Posterior cingulate gyrus (tissue), 11 donors: ENCODE results near the gene RPS6KA2.

Experiments
- DNase-seq, 10 donors: peaks; one replicate each; pipeline versions ENCODE4 v3.0.0 to v3.0.0-alpha.2; 2020 to 2021; ENCODE audit warnings: mixed read lengths in 3 of 10
- intact Hi-C: fragments of 100-400 bp; cut with DNase I; formaldehyde crosslinking; loops from one replicate; pipeline ENCODE4 v1.15.1; 2023

The RPS6KA2 gene

GRCh38 chr6:166422201-166422940 is 204.7 kb downstream of the RPS6KA2 start:
- peak in 4 of 10 donors; percentile 50 to 80 (median 56) for DNase-seq

DNA sequence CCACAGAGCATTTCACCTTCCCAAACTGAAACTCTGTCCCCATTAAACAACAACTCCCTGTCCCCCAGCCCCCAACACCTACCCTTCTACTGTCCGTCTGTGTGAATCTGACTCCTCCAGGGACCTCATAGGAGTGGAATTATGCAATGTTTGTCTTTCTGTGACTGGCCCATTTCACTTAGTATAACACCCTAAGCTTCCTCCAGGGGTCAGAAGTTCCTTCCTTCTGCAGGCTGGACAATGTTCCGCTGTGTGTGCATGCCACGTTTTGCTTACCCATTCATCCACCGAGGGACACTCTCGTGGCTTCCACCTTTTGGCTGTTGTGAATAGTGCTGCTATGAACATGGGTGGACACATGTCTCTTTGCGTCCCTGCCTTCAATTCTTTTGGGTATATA is 206.7 kb downstream of the RPS6KA2 start:
- peak in 4 of 10 donors; percentile 26 to 85 (median 58) for DNase-seq

More at GRCh38 chr6:166422201-166422940, 204.7 kb downstream of the RPS6KA2 start:
- intact Hi-C loops, result loop anchor here (5.0 kb wide), 1 partner anchor 205 kb away; the partner anchor contains the start of gene RPS6KA2

GRCh38 chr6:166419717-166420116 is 207.3 kb downstream of the RPS6KA2 start:
- intact Hi-C loops, result loop anchor here (5.0 kb wide), 1 partner anchor 208 kb away; the partner anchor contains the start of gene RPS6KA2
- peak in 3 of 10 donors; percentile 27 to 64 (median 31) for DNase-seq

More for the DNA sequence above, 206.7 kb downstream of the RPS6KA2 start:
- intact Hi-C loops, result loop anchor here (5.0 kb wide), 1 partner anchor 207 kb away; the partner anchor contains the start of gene RPS6KA2

DNA sequence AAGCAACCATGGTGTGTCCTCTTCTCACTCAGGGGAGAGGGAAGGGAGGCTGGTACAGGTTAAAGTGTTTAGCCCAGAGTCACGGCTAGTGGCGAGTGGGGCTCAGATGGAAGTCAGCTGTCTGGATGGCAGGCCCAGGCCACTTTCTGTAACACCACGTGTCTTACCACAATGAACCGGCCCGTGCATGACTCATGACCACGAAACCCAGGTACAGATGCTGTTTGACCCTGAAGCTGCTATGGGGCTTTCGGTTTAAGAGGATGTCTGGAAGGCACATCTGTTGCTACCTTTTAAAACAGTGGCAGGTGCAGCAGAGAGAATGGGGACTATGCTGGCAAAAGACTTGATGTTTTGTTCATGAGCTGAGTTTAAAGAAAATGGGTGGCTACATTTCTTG is 207.8 kb downstream of the RPS6KA2 start:
- intact Hi-C loops, result no loop called here
- DNase-seq, result peak in 2 of 10 donors; percentile 34 to 43

DNA sequence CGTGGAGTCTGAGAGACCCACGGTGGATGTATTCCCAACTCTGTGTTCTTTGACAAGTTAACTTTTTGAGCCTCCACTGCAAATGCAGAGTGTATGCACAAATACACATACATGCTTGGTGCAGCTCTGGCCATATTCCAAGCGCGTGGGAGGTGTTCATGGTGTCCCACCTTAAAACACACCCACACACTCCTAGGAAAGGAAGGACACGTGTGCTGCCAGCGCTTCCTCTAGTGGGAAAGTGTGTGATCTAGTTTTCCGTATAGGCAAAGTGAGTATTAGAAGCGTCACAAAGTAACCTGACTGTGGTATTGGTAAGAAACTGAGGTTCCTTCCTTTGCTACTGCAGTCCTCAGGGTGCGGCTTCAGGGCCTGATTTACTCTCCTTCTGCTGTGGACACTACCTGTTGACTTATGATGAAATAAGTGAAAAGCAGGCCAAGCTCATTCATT is 208.3 kb downstream of the RPS6KA2 start:
- peak in 3 of 10 donors; percentile 71 to 82 (median 80) for DNase-seq
- intact Hi-C loops, result no loop called here

- intact Hi-C loops, result no loop called here
- peak in 2 of 10 donors; percentile 6 to 34 for DNase-seq
These were observed 209.8 kb downstream of the RPS6KA2 start for GRCh38 chr6:166417285-166417691.

- DNase-seq, result peak in 2 of 10 donors; percentile 14 to 23
- intact Hi-C loops, result no loop called here
These were observed 211.2 kb downstream of the RPS6KA2 start for GRCh38 chr6:166415833-166416347.

- intact Hi-C loops, result no loop called here
- DNase-seq, result peak in 2 of 10 donors; percentile 8 to 36
These were observed 211.7 kb downstream of the RPS6KA2 start for GRCh38 chr6:166415306-166415705.

DNA sequence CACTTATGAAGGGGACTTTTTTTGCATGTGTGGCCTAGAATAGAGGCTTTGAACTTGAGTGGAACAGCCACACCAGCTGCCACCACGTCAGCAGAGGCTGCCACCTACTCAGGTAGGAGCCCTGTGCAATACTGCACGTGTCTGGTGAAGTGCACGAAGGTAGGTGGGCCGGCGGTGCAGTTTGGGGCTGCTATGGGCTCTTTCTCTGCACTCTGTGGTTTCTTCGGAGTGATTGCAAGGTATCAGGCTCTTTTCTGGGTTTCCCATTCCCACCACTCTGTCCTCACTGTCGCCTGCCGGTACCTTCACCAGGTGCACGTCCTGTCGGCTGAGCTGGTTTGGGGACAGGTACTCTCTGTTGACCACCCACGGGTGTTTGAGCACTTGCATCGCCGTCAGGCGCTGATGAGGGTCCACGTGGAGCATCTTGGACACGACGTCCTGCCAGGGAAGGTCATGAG is 213.5 kb downstream of the RPS6KA2 start:
- intact Hi-C loops, result no loop called here
- peak in 2 of 10 donors; percentile 45 to 68 for DNase-seq

DNA sequence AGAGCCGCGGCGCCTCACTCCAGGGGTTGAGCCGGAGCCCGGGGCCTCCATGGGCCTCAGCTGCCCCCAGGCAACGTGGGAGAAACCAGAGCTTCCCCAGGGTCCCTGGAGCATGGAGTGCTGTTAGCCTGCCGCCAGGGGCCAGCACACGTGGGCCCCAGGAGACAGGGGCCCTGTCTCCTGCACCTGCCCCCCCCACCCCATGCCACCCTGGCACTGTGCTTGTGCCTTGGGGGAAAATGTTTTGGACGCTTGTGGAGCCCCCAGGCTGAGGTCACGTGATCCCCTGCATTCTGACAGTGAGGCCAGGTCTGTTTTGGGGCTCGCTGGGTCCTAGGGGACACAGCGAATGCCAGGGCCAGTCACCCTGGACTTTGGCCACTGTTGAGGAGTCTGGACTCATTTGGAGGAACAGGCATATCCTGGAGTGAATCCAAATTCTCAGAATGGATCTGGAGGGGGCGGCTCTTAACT is 214.1 kb downstream of the RPS6KA2 start:
- DNase-seq, result peak in 2 of 10 donors; percentile 20
- intact Hi-C loops, result no loop called here

GRCh38 chr6:166412156-166412910 is 214.7 kb downstream of the RPS6KA2 start:
- intact Hi-C loops, result no loop called here
- DNase-seq, result peak in 2 of 10 donors; percentile 70 to 77

GRCh38 chr6:166411721-166412151 is 215.3 kb downstream of the RPS6KA2 start:
- peak in 2 of 10 donors; percentile 50 to 61 for DNase-seq
- intact Hi-C loops, result no loop called here

DNA sequence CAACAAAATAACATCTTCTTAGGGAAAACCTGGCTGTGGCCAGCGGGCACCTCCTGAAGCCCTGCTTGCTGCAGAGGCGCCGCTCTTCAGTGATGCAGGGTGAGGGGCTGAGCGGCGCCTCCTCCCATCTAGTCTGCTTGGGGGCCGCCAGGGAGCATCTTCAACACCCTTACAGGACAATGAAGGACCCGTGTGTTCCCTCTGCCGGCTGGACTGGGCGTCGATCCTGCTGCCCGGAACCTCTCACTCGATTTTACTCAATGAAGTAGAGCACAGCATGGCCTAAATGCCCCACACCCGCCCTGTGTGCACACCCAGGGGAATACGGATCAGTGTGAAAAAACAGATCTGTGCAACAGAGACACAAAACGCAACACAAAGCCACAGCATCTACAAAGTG is 215.8 kb downstream of the RPS6KA2 start:
- intact Hi-C loops, result no loop called here

DNA sequence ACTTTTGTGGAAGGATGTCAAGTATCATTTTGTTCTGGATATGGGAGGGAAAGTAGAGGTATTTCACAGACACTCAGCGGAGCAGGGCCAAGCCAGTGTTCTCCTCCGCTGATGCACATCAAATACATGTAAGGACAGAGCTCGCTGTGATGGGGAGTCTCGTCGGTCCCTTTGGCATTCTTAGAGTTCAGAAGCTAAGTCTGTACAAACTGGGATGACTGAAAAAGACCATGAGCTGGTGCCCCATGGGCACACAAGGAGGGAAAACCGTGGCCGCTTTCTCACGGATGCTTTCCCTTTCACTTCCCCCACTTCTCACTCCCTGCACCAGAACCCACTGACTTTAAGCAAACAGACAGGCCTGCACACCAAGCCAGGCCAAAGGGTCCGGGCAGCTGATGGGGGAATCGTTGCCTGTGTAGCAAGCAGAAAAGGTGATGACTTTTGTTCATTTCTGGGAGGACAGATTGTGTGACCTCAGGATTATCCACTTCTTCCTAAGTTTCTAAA is 216.6 kb downstream of the RPS6KA2 start:
- intact Hi-C loops, result no loop called here
- peak in 2 of 10 donors; percentile 20 to 28 for DNase-seq

More for the DNA sequence above, 215.8 kb downstream of the RPS6KA2 start:
- DNase-seq, result peak in 2 of 10 donors; percentile 47 to 56

DNA sequence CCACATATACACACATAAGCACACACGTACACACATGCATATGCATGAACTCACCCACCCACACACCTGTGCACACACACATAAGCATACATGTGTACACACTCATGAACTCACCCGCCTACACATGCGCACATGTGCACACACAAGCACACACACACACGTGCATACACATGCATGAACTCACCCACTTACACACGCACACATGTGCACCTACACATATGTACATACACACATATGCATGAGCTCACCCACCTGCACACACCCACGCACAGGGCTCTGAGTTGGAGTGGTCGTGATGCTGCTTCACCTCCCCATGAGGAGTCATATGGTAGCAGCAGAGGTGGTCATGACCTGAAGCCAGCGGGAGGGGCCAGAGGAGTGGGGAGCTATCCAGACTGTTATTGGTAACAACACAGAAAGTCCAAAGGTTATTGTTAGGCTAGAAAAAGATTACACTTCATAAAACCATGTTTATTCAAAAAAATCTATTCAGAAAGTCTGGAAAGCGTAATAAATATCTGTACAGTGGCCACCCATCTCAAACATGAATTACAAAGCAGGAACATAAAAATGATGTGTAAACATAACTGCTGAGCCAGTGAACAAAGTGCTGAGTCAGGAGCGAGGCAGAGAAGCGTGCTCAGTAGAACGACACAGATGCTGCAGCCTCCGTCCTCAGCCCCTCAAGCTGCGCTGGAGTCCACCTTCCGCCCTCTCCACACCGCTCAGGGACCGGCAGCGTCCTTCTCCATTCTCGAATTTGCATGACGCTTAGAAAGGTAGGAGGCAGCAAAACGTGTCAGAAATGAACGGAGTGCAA is 217.9 kb downstream of the RPS6KA2 start:
- intact Hi-C loops, result no loop called here
- DNase-seq, result peak in 2 of 10 donors; percentile 65 to 80

- intact Hi-C loops, result no loop called here
- DNase-seq, result peak in 2 of 10 donors; percentile 31 to 57
These were observed 220.9 kb downstream of the RPS6KA2 start for GRCh38 chr6:166406197-166406596.

DNA sequence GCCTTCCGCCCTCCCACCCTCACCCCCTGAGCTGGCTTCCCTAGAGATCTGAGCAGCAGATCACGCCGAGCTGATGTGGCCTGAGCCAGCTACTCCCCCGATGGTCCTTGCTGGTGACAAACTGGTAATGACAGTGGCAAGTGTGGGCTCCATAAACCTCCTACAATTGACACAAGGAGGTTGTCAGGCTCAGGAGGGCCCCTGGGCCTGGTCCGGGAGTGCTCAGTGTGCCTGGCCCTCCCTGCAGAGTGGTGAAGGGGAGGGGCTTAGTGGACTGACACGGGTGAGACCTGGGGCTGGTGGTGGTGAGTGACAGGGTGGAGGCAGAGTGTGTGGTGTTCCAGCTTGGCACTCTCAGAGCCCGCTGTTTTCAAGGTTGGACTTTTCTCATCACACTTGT is 221.7 kb downstream of the RPS6KA2 start:
- intact Hi-C loops, result no loop called here
- DNase-seq, result peak in 1 of 10 donors; percentile 25

DNA sequence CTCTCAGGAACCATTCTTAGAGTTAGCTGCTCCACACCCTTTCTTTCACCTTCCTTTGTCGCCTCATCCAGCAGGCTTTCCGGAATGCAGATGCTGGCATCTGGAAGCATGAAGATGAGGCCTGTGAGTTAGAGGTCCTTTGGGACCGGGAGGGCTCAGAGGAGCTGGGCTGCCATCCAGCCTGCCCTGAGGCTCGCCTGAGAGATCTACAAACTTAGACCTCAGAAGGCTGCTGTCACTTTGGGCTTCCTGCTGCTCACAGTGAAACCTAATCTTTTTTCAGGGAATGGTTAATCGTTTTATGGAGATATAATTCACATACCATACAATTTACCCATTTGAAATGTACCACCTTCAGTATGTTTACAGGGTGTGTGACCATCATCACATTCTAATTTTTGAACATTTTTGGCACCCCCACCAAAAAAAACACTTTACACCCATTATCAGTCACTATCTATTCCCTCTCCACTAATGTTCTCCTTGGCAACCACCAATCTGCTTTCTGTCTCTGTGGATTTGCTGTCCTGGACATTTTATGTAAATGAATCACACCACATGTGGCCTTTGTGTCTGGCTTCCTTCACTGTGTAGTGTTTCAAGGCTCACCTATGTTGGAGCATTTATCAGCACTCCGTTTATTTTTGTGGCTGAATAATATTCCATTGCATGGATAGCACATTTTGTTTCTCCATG is 224.3 kb downstream of the RPS6KA2 start:
- intact Hi-C loops, result no loop called here
- no peak for DNase-seq
